Measurements from ENCODE around the gene DGKK.

DGKK gene

GRCh38 chrX:50483283-50483682 lies 12.7 kb upstream of the DGKK start:
- no peak overlapping the region for H3K27ac ChIP-seq
- TF ChIP-seq ZFX (IDR thresholded peaks at IDR 0.05) = no peak
- TF ChIP-seq CTCF (conservative IDR thresholded peaks at IDR 0.05) = no peak

- TF ChIP-seq CTCF (conservative IDR thresholded peaks at IDR 0.05) = no peak
- TF ChIP-seq ZFX (IDR thresholded peaks at IDR 0.05) = no peak
- H3K27ac ChIP-seq = no peak overlapping the region
Observed at GRCh38 chrX:50475208-50475607, 4.6 kb upstream of the DGKK start.

- no peak for TF ChIP-seq ZFX (IDR thresholded peaks at IDR 0.05)
- TF ChIP-seq CTCF (conservative IDR thresholded peaks at IDR 0.05) = no peak
- no peak overlapping the region for H3K27ac ChIP-seq
Observed at GRCh38 chrX:50471390-50471789, 765 bp upstream of the DGKK start.

- H3K27ac ChIP-seq = no peak overlapping the region
- no peak for TF ChIP-seq ZFX (IDR thresholded peaks at IDR 0.05)
- TF ChIP-seq CTCF (conservative IDR thresholded peaks at IDR 0.05) = no peak
Observed at GRCh38 chrX:50469206-50469605, 1.4 kb downstream of the DGKK start.

- H3K27ac ChIP-seq = no peak overlapping the region
- TF ChIP-seq ZFX (IDR thresholded peaks at IDR 0.05) (no peak), CTCF (conservative IDR thresholded peaks at IDR 0.05) (no peak)
Observed at GRCh38 chrX:50459615-50460014, 11.0 kb downstream of the DGKK start.

- TF ChIP-seq ZFX (IDR thresholded peaks at IDR 0.05) (no peak), CTCF (conservative IDR thresholded peaks at IDR 0.05) (no peak)
- no peak overlapping the region for H3K27ac ChIP-seq
Observed at GRCh38 chrX:50458483-50458882, 12.1 kb downstream of the DGKK start.

- no peak overlapping the region for H3K27ac ChIP-seq
- no peak for TF ChIP-seq ZFX (IDR thresholded peaks at IDR 0.05)
- no peak for TF ChIP-seq CTCF (conservative IDR thresholded peaks at IDR 0.05)
Observed at GRCh38 chrX:50456712-50457484, 13.7 kb downstream of the DGKK start.
